Medulla oblongata (tissue), 1 donor: ENCODE data around the gene MYZAP.

Experiments used
- DNase-seq: peaks from one replicate; pipeline ENCODE4 v3.0.0-alpha.2; 2015; ENCODE audit errors: extremely low spot score

MYZAP gene

DNA sequence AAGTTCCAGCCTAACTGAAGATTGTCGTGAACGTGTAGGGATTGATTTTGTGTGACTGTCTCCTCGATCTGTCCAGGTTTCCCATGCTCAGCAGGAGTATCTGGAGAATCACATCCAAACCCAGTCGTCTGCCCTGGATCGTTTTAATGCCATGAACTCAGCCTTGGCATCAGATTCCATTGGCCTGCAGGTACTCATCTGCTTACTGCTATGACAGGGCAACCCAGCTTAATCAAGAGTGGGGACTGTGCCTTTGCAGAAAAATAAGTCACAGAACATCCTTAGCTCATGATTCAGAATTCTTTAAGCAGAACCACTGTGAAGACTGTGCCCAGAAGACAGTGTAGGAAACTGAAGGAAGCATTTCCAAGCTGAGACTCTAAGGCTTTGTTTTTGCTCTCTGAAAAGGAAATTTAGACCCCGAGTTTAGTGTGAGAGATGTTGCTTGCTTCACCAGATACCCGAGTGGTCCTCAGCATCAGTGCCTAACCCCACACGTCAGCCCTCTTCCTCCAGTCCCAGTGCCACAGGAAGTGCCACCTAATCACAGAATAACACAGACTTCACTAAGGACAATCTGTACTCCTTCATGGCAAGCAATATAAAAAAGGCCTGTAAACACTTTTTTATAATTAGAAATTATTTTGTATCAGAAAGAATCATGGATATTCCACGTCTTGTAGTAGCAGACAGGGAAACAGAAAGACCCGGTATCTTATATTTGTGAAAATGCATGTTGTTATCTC, 34.2 kb downstream of the MYZAP start:
- no peak for DNase-seq

- DNase-seq = no peak
Observed at GRCh38 chr15:57626713-57627440, 35.2 kb downstream of the MYZAP start.

DNA sequence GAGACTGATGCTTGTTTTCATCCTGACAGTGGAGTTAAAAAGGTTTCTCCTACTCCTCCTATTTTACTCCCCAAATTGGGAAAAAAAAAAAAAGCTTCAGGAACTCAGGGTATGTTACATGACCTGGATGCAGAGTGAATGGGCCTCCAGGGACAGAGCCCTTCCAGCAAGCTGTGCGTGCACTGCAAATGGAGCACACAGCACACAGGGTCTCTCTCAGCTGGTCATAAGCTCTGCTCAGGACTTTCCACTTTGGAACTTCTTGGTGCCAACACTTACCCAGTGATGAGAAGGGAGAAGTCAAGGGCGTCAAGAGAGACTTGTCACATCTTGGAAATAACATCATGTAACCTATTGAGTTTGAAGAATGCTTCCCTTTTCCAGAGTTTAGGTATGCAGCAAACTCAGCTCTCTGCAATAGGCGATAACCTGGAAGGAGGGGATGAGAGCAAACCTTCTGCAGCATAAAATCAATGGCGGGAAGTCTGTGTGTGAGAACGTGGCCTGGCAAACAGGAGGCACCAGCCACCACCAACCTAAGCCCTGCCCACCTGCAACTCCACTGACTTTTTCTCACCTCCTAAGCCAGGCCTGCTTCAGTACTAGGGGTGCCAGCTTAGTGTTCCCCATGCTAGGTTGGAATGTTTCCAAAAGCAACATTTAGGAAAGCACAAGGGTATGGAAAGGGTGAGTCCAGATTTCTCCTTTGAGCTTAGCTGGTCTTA, 39.8 kb downstream of the MYZAP start:
- DNase-seq = no peak

DNA sequence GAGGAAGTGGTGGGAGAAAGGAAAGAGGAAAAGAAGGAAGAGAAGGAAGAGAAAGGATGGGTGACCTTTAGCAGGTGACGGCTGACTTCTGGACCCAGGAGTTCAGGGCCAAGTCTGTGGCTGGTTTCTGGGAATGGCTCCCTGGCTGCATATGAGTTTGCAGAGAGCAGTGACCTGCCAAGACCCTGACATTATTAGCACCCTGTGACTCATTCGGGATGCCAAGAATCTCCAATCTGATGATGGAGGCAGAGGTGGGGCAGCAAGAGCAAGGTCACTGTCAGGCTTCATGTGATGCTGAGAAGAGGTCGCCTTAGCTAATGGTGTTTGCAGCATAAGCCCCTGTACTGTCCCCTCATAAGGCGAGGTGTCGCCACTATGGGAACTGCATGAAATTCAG, 42.6 kb downstream of the MYZAP start:
- no peak for DNase-seq

DNA sequence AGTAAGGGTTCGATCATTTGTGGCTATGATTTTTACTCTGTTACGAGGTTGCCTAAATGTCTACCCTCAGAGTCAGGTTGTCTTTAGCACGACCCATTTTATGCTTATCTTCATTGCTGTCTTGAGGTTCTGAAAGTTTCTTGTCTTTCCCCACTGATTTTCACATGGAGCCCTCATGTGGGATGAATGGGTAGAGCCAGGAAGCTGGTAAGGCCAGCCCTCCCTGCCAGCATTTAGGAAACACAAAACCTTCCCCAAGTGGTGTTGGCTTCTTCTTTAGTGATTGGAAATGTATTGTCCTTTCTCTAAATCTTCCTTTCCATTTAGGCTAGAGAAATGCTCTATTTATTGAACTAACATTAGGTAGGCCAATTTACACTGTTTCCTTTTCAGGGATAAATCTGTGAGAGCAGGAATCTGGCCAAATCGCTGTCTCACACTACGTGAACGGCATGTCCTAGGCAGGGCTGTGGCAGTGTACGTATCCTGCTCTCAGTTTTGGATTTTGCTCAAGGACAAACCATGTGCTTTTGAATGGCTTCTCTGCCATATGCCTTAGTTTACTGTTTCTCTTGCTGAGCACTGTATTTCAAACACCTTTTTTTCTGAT, 43.7 kb downstream of the MYZAP start:
- peak; percentile 33 for DNase-seq

DNA sequence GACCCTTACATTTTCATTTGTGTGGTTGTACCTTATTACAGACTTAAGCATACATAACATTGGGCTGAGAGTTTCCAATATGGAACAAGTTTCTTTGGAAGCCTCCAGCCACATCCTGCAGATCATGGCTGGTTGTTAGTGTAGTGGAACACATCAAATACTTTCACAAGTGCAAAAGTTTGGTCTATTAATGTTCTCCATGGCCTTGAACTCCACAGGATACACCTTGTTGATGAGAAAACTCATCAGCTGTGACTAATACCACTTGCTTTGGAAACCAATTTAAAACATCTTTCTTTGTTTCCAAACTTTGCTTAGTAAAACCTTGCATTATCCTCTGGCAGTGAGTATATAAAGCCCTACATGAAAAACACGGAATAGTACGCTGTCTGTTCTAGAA, 46.1 kb downstream of the MYZAP start:
- DNase-seq = no peak

DNA sequence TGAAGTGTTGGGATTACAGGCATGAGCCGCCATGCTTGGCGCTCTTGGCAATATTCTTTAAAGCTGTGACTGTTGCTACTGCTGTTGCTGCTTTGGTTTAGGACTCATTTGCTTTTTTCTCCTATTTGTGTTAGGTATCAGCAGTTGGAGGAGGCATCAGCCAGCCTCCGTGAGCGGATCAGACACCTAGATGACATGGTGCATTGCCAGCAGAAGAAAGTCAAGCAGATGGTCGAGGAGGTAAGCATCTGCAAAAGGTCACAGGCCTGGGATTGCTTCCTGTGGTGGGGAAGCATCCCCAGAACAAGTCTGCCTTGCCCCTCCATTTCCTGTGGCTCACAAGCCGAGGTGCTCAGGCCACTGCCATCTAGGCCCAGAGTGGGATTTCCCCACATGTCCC, 47.6 kb downstream of the MYZAP start:
- no peak for DNase-seq

- peak; percentile 70 for DNase-seq
Observed at GRCh38 chr15:57640930-57641682, 49.4 kb downstream of the MYZAP start.

- DNase-seq = no peak
Observed at GRCh38 chr15:57643826-57644225, 52.1 kb downstream of the MYZAP start.

DNA sequence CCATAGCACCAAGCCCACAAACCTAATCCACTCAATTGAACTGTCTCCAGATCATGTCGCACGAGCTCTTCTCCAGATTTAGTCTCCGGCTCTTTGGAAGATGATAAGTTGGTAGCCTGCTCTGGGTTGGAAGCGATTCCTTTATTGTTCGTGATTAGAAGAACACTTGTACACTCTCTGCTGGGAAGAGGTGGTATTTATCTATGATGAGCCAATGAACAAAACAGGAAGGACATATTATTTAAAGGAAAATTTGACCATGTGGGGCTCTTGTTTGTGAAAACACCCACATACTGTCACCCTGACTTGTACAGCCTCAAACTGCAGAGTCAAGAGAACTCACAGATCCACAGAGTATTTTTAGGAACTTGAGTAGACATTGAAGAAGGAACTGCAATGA, 54.4 kb downstream of the MYZAP start:
- no peak for DNase-seq

DNA sequence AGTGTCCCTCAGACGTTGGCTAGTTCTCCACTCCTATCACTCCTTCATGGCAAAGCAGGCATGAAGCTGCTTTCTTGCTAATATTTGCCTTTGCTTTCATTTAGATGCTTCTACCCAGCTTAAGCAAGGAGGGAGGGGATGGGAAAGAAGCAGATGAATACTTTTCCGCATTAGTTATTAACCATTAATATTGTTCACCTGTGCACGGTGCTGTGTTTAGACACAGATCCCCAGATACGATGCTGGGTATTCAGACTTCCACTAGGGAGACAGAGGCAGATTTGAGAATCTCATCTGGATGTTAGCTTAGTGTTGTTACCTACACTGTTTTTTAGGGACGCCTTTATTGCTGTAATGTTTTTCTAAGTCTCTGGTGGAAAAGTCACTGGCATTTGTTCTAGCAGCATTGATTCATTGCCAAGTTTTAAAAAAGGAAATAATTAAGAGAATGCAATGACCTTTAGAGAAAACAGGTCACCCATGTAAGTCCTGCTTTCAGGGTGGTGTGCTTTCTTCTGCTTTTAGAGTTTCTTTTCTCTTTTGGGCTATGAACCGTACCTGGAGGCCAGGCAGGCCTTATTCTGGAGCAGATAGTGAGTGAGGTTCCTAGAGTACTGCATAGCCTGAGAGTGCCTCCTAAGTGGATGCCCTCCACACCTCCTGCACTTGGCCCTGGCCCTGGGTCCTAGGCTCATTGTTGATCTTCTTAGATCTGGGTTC, 55.5 kb downstream of the MYZAP start:
- no peak for DNase-seq

- no peak for DNase-seq
Observed at GRCh38 chr15:57647791-57648130, 56.1 kb downstream of the MYZAP start.

DNA sequence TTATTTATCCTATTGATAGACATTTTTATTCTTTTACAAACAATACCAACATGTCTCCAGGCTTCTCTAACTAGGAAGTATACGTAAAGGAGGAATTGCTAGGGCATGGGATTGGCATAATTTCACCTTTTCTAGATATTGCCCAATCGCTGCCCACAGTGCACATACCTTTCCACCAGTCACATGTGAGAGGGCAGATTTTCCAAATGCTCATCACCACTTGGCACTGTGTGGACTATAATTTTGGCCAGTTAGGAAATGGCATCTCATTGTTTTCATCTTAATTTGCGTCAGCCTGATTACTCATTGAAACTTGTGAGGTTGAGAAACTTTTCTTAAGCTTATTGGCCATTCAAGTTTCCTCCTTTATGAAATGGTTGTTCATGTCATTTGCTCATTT, 57.4 kb downstream of the MYZAP start:
- DNase-seq = no peak

DNA sequence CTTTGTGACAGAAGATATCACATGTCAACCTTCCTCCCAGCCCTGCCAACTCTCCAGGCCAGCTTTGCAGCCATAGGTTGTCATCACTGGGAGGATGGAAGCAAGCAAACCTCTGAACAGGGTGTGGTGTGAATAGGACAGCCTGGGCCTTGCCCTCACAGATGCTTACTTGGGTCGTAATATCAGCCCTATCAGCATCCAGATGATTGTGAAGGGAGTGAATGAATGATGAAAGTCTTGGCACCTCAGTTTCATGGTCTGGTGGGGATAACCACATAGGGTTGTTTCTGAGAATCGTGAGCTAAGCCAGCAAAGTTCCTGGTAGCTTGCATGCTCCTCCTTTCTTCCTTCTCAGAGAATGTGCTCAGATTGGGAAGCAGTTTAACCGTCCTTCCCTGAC, 59.7 kb downstream of the MYZAP start:
- no peak for DNase-seq

- DNase-seq = peak; percentile 80
Observed at GRCh38 chr15:57652481-57652880, 60.8 kb downstream of the MYZAP start.

GRCh38 chr15:57654153-57654852, 62.6 kb downstream of the MYZAP start:
- no peak for DNase-seq

GRCh38 chr15:57655053-57655452, 63.3 kb downstream of the MYZAP start:
- DNase-seq = no peak

DNA sequence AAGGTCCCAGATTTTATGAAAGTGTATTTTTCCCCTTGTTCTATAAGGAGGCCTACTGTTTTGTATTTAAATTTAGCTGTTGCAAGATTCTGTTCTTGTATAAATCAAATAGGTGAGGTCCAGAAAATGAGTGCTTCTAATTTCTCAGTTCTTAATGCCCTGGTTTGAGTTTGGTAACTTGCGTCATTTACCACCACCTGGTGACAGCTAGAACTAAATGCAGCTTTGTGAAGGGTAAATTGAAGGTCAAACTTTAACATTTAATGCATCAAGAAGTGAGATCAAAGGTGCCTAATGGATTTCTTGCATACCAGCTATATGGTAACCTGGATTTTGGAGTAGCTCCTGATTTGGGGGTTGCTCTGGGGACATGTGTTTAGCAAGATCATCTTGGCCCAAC, 64.1 kb downstream of the MYZAP start:
- DNase-seq = no peak

DNA sequence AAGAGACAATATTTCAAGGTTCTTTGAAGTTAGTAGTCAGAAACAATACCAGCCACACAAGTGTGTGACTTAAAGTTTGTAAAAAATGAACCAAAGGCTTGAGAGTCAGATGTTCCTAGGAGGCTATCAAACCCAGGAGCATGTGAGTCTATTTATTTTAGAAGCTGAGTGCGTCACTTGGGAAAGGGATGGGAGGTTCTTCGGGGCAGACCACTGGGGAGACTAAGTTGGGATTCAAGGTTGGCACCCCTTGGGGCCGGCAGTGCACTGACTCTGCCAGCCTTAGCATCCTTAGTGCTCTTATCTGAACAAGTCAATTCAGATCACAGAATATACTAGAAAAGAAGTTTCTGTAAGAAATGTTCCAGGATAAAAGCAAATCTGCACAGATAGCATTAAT, 64.7 kb downstream of the MYZAP start:
- no peak for DNase-seq

GRCh38 chr15:57657619-57658018, 65.9 kb downstream of the MYZAP start:
- DNase-seq = no peak
